Progenitor cell of endocrine pancreas (in vitro differentiated cells): Measurements from ENCODE around the gene SELENOW. TPM values are rescaled to one million over a fixed set of nuclear protein-coding genes. Genes with fewer than 3 reads are reported as not detected.
"Not testable (repeated sequence)": the region's sequence is repeated elsewhere in the genome, so short reads cannot be mapped to it uniquely, and the experiment has no call there.

Source experiments
- DNase-seq: peaks from one replicate; pipeline ENCODE4 v3.0.0; 2021; ENCODE audit warnings: low spot score; ENCODE audit not compliant: unreplicated experiment
- H3K27ac Mint-ChIP-seq: 2 replicates; pipeline ENCODE4 v1.8.0; 2021; ENCODE audit warnings: mild to moderate bottlenecking, moderate library complexity, mixed read lengths
- H3K27me3 Mint-ChIP-seq: 2 replicates; pipeline ENCODE4 v1.8.0; 2021; ENCODE audit warnings: mixed read lengths
- H3K36me3 Mint-ChIP-seq: 2 replicates; pipeline ENCODE4 v1.8.0; 2022; ENCODE audit warnings: mixed read lengths; ENCODE audit not compliant: insufficient read depth
- H3K4me1 Mint-ChIP-seq: 2 replicates; pipeline ENCODE4 v1.8.0; 2021; ENCODE audit warnings: low read depth, mixed read lengths
- H3K4me3 Mint-ChIP-seq: 2 replicates; pipeline ENCODE4 v1.8.0; 2021; ENCODE audit warnings: low read depth, mild to moderate bottlenecking, moderate library complexity, mixed read lengths
- H3K9me3 Mint-ChIP-seq: 2 replicates; pipeline ENCODE4 v1.8.0; 2021; ENCODE audit warnings: low read depth, mixed read lengths
- CTCF ChIP-seq: fragments of 200-600 bp; sonication (generic); IDR thresholded peaks from one replicate; pipeline ENCODE4 v1.5.0; 2021; ENCODE audit warnings: antibody characterized with exemption, mild to moderate bottlenecking; ENCODE audit not compliant: unreplicated experiment
- total RNA-seq: library from RNA; stranded (reverse); gene quantifications from 2 replicates; pipeline ENCODE4 v1.2.1, GENCODE V29; 2021

SELENOW gene
- total RNA-seq, 1 donor from 2014 or later = 392 TPM

- Mint-ChIP-seq H3K27ac (peak overlapping the region; percentile 74), H3K36me3 (peaks cover 24% of the 10 kb centered on the region)
Observed at GRCh38 chr19:47780215-47780551, 1.7 kb downstream of the SELENOW start.

GRCh38 chr19:47781590-47782262 lies 3.2 kb downstream of the SELENOW start:
- no peak for TF ChIP-seq CTCF
- Mint-ChIP-seq H3K9me3 (no peaks in the 10 kb centered on the region), H3K27ac (peak overlapping the region; percentile 81), H3K4me3 (peak overlapping the region; percentile 32), H3K27me3 (no peaks in the 10 kb centered on the region), H3K4me1 (peaks cover 31% of the 10 kb centered on the region), H3K36me3 (peaks cover 26% of the 10 kb centered on the region)
- DNase-seq = no peak

More at GRCh38 chr19:47780215-47780551, 1.7 kb downstream of the SELENOW start:
- TF ChIP-seq CTCF = no peak
- Mint-ChIP-seq H3K4me3 (peak overlapping the region; percentile 96), H3K27me3 (no peaks in the 10 kb centered on the region), H3K4me1 (peaks cover 34% of the 10 kb centered on the region), H3K9me3 (no peaks in the 10 kb centered on the region)
- no peak for DNase-seq

GRCh38 chr19:47786566-47786965 lies 8.1 kb downstream of the SELENOW start:
- Mint-ChIP-seq H3K4me1 (peaks cover 11% of the 10 kb centered on the region), H3K27ac (peak overlapping the region; percentile 29), H3K9me3 (no peaks in the 10 kb centered on the region), H3K36me3 (peaks cover 19% of the 10 kb centered on the region), H3K27me3 (no peaks in the 10 kb centered on the region), H3K4me3 (no peak overlapping the region)
- no peak for TF ChIP-seq CTCF
- no peak for DNase-seq

GRCh38 chr19:47787307-47787706 lies 8.8 kb downstream of the SELENOW start:
- H3K27me3 Mint-ChIP-seq, DNase-seq, H3K9me3 Mint-ChIP-seq, H3K27ac Mint-ChIP-seq, H3K4me1 Mint-ChIP-seq, H3K4me3 Mint-ChIP-seq: not testable (repeated sequence)
- peaks cover 12% of the 10 kb centered on the region for H3K36me3 Mint-ChIP-seq

- DNase-seq, H3K4me1 Mint-ChIP-seq, H3K9me3 Mint-ChIP-seq, H3K4me3 Mint-ChIP-seq, H3K36me3 Mint-ChIP-seq, H3K27me3 Mint-ChIP-seq, H3K27ac Mint-ChIP-seq: not testable (repeated sequence)
Observed at GRCh38 chr19:47789811-47790210, 11.3 kb downstream of the SELENOW start.

GRCh38 chr19:47790398-47790814 lies 11.9 kb downstream of the SELENOW start:
- peak overlapping the region; percentile 21 for H3K27ac Mint-ChIP-seq
- H3K9me3 Mint-ChIP-seq = no peaks in the 10 kb centered on the region
- peak; percentile 79 for TF ChIP-seq CTCF
- H3K27me3 Mint-ChIP-seq = no peaks in the 10 kb centered on the region
- peaks cover 2% of the 10 kb centered on the region for H3K36me3 Mint-ChIP-seq
- H3K4me1 Mint-ChIP-seq = peaks cover 5% of the 10 kb centered on the region
- no peak overlapping the region for H3K4me3 Mint-ChIP-seq
- DNase-seq = peak; percentile 87
